HG03439 (cell line): ENCODE results near the gene FAM110A.
"Not testable (repeated sequence)": the region's sequence is repeated elsewhere in the genome, so short reads cannot be mapped to it uniquely, and the experiment has no call there.

Experiments used
- ATAC-seq: cut with Tn5 transposase; IDR thresholded peaks from one replicate; pipeline ENCODE4 v1.9.1; 2021; ENCODE audit warnings: mild to moderate bottlenecking, moderate library complexity; ENCODE audit not compliant: unreplicated experiment

The FAM110A gene

GRCh38 chr20:833450-834150 is at the start of gene FAM110A:
Gene FAM110A (plus strand): TSS chr20:833715. CDS start chr20:844805, 11,090 bp downstream.
- peak; percentile 90 for ATAC-seq

- no peak for ATAC-seq
Observed at GRCh38 chr20:787825-788224, 45.7 kb upstream of the FAM110A start.

DNA sequence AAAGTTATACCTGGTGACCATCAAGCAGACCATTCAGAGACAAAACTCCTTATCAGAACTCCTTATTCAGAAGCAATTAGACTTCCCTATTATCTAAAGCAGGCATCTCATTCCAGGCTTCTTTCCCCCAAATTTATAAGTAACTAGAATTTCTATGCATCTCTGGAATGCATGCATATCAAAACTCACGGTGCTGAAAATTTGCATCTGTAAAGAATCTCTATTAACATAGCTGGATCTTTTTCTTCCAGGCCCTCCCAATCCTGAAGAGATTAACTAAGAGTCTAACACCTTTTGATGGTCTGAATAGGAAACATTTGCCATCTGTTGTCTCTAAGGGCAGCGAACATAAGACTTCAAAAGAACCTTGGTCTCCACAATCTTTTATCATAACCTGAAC is 42.5 kb upstream of the FAM110A start:
- ATAC-seq = no peak

GRCh38 chr20:792248-792647 is 41.3 kb upstream of the FAM110A start:
- no peak for ATAC-seq

DNA sequence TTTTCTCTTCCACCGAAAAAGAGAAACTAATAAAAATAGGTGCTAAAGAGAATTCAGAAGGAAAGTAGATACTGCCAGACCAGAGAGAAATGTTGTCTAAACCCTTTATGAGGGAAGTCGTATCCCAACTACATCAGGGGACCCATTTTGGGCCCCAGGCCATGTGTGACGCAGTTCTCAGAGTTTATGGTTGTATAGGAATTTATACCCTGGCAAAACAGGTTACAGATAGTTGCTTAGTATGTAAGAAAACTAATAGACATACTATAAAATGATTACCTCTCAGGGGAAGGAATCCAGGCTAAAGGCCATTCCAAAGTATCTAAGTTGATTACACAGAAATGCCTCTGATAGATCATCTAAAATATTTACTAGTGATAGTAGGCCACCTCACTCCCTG is 36.6 kb upstream of the FAM110A start:
- no peak for ATAC-seq

- ATAC-seq = not testable (repeated sequence)
Observed at GRCh38 chr20:798746-799145, 34.8 kb upstream of the FAM110A start.

DNA sequence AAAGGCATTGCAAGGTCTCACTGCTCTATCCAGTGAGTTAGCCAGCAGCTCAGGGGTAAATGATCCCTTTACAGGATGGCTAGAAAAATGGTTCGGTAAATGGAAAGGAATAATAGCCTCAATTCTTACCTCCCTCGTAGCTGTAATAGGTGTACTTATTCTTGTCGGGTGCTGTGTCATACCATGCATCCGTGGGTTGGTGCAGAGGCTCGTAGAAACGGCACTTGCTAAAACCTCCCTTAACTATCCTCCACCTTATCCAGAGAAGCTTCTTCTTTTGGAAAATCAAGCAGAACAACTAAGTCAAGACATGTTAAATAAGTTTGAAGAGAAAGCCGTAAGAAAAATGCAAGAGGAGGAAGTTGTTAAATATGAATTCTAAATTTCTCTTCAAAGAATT is 33.5 kb upstream of the FAM110A start:
- not testable (repeated sequence) for ATAC-seq

- no peak for ATAC-seq
Observed at GRCh38 chr20:801678-802077, 31.8 kb upstream of the FAM110A start.

- ATAC-seq = no peak
Observed at GRCh38 chr20:805713-806112, 27.8 kb upstream of the FAM110A start.

DNA sequence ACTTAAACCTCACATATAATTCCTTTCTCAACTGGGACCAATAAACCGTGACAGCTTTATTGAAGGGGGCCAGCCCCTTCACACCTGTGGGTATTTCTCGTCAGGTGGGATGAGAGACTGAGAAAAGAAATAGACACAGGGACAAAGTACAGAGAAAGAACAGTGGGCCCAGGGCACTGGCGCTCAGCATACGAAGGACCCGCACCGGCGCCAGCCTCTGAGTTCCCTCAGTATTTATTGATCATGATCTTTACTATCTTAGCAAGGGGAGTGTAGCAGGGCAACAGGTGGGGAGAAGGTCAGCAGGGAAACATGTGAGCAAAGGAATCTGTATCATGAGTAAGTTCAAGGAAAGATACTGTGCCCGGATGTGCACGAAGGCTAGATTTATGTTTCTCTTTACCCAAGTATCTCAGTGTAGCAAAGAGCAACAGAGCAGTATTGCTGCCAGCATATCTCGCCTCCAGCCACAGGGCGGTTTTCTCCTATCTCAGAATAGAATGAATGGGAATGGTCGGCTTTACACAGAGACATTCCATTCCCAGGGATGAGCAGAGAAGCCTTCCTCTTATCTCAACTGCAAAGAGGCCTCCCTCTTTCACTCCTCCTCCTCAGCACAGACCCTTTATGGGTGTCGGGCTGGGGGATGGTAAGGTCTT is 21.6 kb upstream of the FAM110A start:
- not testable (repeated sequence) for ATAC-seq

DNA sequence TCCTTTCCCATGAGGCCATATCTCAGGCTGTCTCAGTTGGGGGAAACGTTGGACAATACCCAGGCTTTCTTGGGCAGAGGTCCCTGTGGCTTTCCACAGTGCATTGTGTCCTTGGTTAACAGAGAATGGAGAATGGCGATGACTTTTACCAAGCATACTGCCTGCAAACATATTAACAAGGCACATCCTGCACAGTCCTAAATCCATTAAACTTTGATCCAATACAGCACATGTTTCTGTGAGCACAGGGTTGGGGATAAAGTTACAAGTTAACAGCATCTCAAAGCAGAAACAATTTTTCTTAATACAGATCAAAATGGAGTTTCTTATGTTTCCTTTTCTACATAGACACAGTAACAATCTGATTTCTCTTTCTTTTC is 21.1 kb upstream of the FAM110A start:
- ATAC-seq = not testable (repeated sequence)

GRCh38 chr20:813390-813789 is 20.1 kb upstream of the FAM110A start:
- ATAC-seq = no peak

DNA sequence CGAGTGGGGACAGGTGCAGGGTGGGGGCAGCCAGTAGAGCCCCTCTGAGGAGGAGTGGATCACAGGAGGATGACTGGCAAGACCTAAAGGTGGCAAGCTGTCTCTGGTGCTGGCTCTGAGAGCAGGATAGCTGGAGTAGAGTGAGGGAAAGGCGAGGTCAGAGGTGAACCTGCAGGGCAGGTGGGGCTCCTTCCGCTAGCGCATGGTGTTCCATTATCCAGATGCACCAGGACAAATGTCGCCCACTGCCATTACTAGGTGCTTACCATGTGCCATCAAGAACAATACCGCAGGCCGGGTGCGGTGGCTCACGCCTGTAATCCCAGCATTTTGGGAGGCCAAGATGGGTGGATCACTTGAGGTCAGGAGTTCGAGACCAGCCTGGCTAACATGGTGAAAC is 18.3 kb upstream of the FAM110A start:
- no peak for ATAC-seq

- peak; percentile 56 for ATAC-seq
Observed at GRCh38 chr20:815914-816606, 17.5 kb upstream of the FAM110A start.

DNA sequence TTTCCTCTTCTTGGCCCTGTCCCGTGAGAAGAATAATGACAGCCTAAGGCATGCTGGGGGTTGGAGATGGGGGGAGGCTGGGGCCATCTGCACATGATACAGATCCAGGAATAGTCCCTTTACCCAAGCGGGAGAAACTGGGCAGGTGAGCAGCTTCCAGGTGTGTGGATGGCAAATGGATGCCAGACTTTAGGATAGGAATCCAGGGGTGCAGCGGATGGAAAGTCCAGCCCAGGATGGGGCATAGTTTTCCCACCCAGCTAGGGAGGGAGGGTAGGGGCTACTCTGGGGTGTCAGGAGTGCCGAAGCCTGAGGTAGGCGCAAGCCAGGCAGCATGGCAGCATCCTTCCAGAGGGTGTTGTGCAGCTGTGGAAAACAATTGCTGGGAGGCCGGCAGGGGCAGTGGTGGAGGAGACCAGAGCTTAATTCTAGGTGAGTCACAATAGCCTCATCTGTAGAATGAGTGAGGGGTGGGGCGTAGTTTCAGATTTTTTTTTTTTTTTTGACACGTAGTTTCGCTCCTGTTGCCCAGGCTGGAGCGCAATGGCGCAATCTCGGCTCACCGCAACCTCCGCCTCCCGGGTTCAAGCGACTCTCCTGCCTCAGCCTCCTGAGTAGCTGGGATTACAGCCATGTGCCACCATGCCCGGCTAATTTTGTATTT is 15.4 kb upstream of the FAM110A start:
- ATAC-seq = no peak

GRCh38 chr20:819680-820322 is 13.7 kb upstream of the FAM110A start:
- ATAC-seq = no peak

DNA sequence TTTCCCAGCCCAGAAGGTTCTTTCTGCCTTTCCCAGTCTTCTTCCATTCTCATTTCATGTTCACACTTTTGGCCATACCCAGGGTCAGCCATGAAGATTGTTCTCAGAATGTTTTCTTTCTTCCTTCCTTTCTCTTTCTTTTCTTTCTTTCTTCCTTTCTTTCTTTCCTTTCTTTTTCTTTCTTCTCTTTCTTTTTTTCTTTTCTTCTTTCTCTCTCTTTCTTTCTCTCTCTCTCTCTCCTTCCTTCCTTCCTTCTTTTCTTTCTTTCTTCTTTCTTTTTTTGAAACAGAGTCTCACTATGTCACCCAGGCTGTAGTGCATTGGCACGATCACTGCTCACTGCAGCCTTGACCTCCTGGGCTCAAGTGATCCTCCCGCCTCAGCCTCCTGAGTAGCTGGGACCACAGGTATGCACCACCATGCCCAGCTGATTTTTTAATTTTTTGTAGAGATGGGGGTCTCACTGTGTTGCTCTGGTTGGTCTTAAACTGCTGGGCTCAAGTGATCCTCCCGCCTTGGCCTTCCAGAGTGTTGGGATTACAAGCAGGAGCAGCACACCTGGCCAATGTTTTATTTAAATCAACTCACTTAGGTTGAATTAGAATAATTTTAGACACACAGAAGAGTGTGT is 13.1 kb upstream of the FAM110A start:
- no peak for ATAC-seq

GRCh38 chr20:821046-821730 is 12.3 kb upstream of the FAM110A start:
- no peak for ATAC-seq

DNA sequence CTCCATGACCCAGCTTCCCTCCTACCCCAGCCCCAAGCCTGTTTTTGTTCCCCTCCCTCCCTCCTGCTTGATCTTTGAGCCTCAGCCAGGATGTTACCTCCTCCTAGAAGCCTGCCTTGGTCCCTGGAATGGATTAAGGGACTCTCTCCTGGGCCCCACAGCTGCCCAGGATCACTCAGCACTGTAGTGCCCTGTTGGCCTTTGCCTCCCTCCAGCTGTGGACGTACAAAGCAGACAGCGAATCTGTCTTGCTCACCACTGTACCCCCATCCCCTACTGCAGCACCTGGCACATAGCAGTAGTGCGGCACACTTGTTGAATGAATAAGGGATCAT is 11.8 kb upstream of the FAM110A start:
- no peak for ATAC-seq
